GM12878 (cell line): ENCODE data around the gene VTI1A. TPM values are rescaled to one million over a fixed set of nuclear protein-coding genes. Genes with fewer than 3 reads are reported as not detected.

Experiments used
- ATAC-seq: fragments of 200-7000 bp; cut with Tn5 transposase; 3 replicates; pipeline ENCODE4 v1.9.1; 2020; ENCODE audit warnings: mild to moderate bottlenecking, moderate library complexity
- BruUV-seq: library from RNA; stranded (reverse); fragments of 400-500 nt; replicated peaks from 2 replicates; lab custom pipeline; 2021; lab: Mats Ljungman, UMichigan
- CTCF ChIA-PET: fragments of 300-600 bp; sonication (Branson Sonifier 250); formaldehyde crosslinking; extraction: SDS; loops from one replicate; lab custom pipeline; 2021; ENCODE audit warnings: inconsistent platforms; lab: Yijun Ruan, JAX
- POLR2A ChIA-PET: fragments of 350-600 bp; formaldehyde crosslinking; extraction: SDS; loops from one replicate; lab custom pipeline; 2021; ENCODE audit warnings: inconsistent platforms; lab: Charles Lee
- RAD21 ChIA-PET: fragments of 300-600 bp; sonication (Branson Sonifier 250); formaldehyde crosslinking; loops from one replicate; lab custom pipeline; 2023; ENCODE audit warnings: antibody characterized with exemption; ENCODE audit not compliant: unreplicated experiment; lab: Charles Lee
- SMC1A ChIA-PET: fragments of 300-600 bp; sonication (Branson Sonifier 250); formaldehyde crosslinking; loops from one replicate; lab custom pipeline; 2023; ENCODE audit not compliant: unreplicated experiment, uncharacterized antibody; lab: Charles Lee
- DNase-seq: peaks from one replicate; pipeline ENCODE4 v3.0.0-alpha.2; 2011; ENCODE audit warnings: low read depth, low spot score
- FAIRE-seq: peaks from 3 replicates; lab custom pipeline; 2011; peaks lifted over from hg19 to GRCh38; lab: Jason Lieb, UNC
- H2AFZ ChIP-seq: 2 replicates; pipeline ENCODE4 v1.6.0; 2011; ENCODE audit warnings: low read depth, low read length, control low read depth; ENCODE audit not compliant: control insufficient read depth
- H3K27ac ChIP-seq: 2 replicates; pipeline ENCODE4 v1.5.1; 2011; ENCODE audit warnings: control low read depth; ENCODE audit not compliant: control insufficient read depth, insufficient read depth
- H3K27me3 ChIP-seq, 2 experiments: replicated peaks in 1 of 2; 2 replicates each; pipeline versions ENCODE4 v1.6.0 to v1.6.1; 2011; ENCODE audit warnings: low read length in 1 of 2; ENCODE audit not compliant: control insufficient read depth in 2 of 2, insufficient read depth in 2 of 2
- H3K36me3 ChIP-seq, 2 experiments: 2 replicates each; pipeline ENCODE4 v1.5.1; 2011; ENCODE audit warnings: low read length in 1 of 2; ENCODE audit not compliant: control insufficient read depth in 2 of 2, insufficient read depth in 2 of 2
- H3K4me1 ChIP-seq: 2 replicates; pipeline ENCODE4 v1.6.1; 2011; ENCODE audit warnings: mild to moderate bottlenecking, low read length, moderate library complexity, mixed read lengths; ENCODE audit not compliant: control insufficient read depth, insufficient read depth
- H3K4me2 ChIP-seq: 2 replicates; pipeline ENCODE4 v1.6.0; 2011; ENCODE audit warnings: control low read depth; ENCODE audit not compliant: control insufficient read depth, insufficient read depth
- H3K4me3 ChIP-seq: fragments of 200-600 bp; sonication (generic); 2 replicates; pipeline ENCODE4 v1.5.1; 2016
- H3K79me2 ChIP-seq: 2 replicates; pipeline ENCODE4 v1.6.0; 2011; ENCODE audit warnings: low read length; ENCODE audit not compliant: control insufficient read depth, insufficient read depth
- H3K9ac ChIP-seq: 2 replicates; pipeline ENCODE4 v1.8.0; 2011; ENCODE audit warnings: low read length, control low read depth, mixed read lengths; ENCODE audit not compliant: control insufficient read depth, insufficient read depth
- H3K9me3 ChIP-seq: replicated peaks from 3 replicates; pipeline ENCODE4 v1.5.1; 2011; ENCODE audit warnings: mild to moderate bottlenecking, low read length; ENCODE audit not compliant: control insufficient read depth, insufficient read depth
- H4K20me1 ChIP-seq: 2 replicates; pipeline ENCODE4 v1.6.0; 2011; ENCODE audit not compliant: control insufficient read depth, insufficient read depth
- CHD4 ChIP-seq: fragments of 200-600 bp; sonication (generic); IDR thresholded peaks from 2 replicates; pipeline ENCODE4 v1.6.1; 2016; ENCODE audit warnings: mild to moderate bottlenecking
- FOXK2 ChIP-seq: fragments of 450-650 bp; IDR thresholded peaks from 2 replicates; pipeline ENCODE4 v1.6.1; 2017; ENCODE audit warnings: mild to moderate bottlenecking, moderate library complexity
- IRF4 ChIP-seq: IDR thresholded peaks from 2 replicates; pipeline ENCODE4 v1.6.1; 2011; ENCODE audit warnings: low read depth, low read length
- MTA3 ChIP-seq: IDR thresholded peaks from 2 replicates; pipeline ENCODE4 v1.6.1; 2012; ENCODE audit warnings: low read length, inconsistent platforms, borderline replicate concordance
- NRF1 ChIP-seq: conservative IDR thresholded peaks from 2 replicates; pipeline ENCODE4 v1.6.1; 2011; ENCODE audit warnings: mild to moderate bottlenecking, low read depth, low read length, improper control_type of control experiment
- RELA ChIP-seq: fragments of 450-650 bp; IDR thresholded peaks from 2 replicates; pipeline ENCODE4 v1.8.0; 2014; ENCODE audit warnings: borderline replicate concordance; ENCODE audit not compliant: partially characterized antibody
- SMAD1 ChIP-seq: fragments of 450-650 bp; IDR thresholded peaks from 2 replicates; pipeline ENCODE4 v1.6.1; 2018; ENCODE audit warnings: mild to moderate bottlenecking, low read depth; ENCODE audit not compliant: partially characterized antibody
- WRNIP1 ChIP-seq: IDR thresholded peaks from 2 replicates; pipeline ENCODE4 v1.6.1; 2011; ENCODE audit warnings: low read depth, low read length, improper control_type of control experiment, borderline replicate concordance
- WGBS: methylation state at CpG from one replicate; pipeline ENCODE4 v1.1.6; 2016; ENCODE audit warnings: low lambda C conversion rate; ENCODE audit not compliant: insufficient replicate concordance, insufficient coverage; ENCODE audit errors: missing lambda C conversion rate; 5-methylcytosine and 5-hydroxymethylcytosine counted together
- in situ Hi-C: fragments of 300-500 bp; cut with MboI; formaldehyde crosslinking; loops from 9 replicates; pipeline ENCODE4 v1.14.3; 2018; ENCODE audit warnings: mixed read lengths
- intact Hi-C: fragments of 100-400 bp; cut with micrococcal nuclease; formaldehyde crosslinking; loops from one replicate; pipeline ENCODE4 v1.14.2; 2022; ENCODE audit not compliant: unreplicated experiment
- polyA plus RNA-seq, 11 experiments: library from polyadenylated mRNA; depleted of rRNA in 4 of 11; unstranded in 6 of 11; stranded (reverse) in 5 of 11; fragments of >200 nt; fragmentation: Nextera tagmentation in 4 of 11; fragmentation: Illumina TruSeq in 1 of 11; extraction: Ambion mirVana in 4 of 11; extraction: Trizol in 1 of 11; gene quantifications; 1 replicate in 1 of 11; 2 replicates in 10 of 11; pipeline versions ENCODE4 v1.2.1 to v1.2.3, GENCODE V29; 2011 to 2016; ENCODE audit warnings: inconsistent platforms in 2 of 11, missing spikeins in 2 of 11, low read depth in 1 of 11
- total RNA-seq, 4 experiments: library from RNA; depleted of rRNA in 3 of 4; stranded (reverse); fragments of >200 nt in 3 of 4; fragmentation: Illumina TruSeq in 1 of 4; extraction: Trizol in 1 of 4; gene quantifications; 2 replicates each; pipeline versions ENCODE4 v1.2.1 to v1.2.3, GENCODE V29; 2013 to 2021
- TF ChIP-seq, protein P1 (sequence below): fragments of 450-650 bp; IDR thresholded peaks from 2 replicates; pipeline ENCODE4 v1.6.1; 2018; ENCODE audit warnings: mild to moderate bottlenecking, low read depth, moderate library complexity; ENCODE audit not compliant: partially characterized antibody
- TF ChIP-seq, protein P2 (sequence below): IDR thresholded peaks from 2 replicates; pipeline ENCODE4 v1.6.1; 2012; ENCODE audit warnings: mild to moderate bottlenecking, low read depth, low read length
- TF ChIP-seq, protein P3 (sequence below): IDR thresholded peaks from 2 replicates; pipeline ENCODE4 v1.6.1; 2011; ENCODE audit warnings: borderline replicate concordance, low read depth, mild to moderate bottlenecking, moderate library complexity, low read length; ENCODE audit not compliant: insufficient read depth, poor library complexity, severe bottlenecking
- TF ChIP-seq, protein P4 (sequence below): fragments of 450-650 bp; formaldehyde crosslinking; IDR thresholded peaks from 2 replicates; pipeline ENCODE4 v1.5.0; 2022; ENCODE audit warnings: mild to moderate bottlenecking, missing genetic modification characterization

The VTI1A gene
- total and polyA plus RNA-seq, 10 of the 15 experiments (the other 5 are each of a cell fraction or from before 2014, with no cell fraction given) = 12.4 to 43.2 (median 27.5) TPM

DNA sequence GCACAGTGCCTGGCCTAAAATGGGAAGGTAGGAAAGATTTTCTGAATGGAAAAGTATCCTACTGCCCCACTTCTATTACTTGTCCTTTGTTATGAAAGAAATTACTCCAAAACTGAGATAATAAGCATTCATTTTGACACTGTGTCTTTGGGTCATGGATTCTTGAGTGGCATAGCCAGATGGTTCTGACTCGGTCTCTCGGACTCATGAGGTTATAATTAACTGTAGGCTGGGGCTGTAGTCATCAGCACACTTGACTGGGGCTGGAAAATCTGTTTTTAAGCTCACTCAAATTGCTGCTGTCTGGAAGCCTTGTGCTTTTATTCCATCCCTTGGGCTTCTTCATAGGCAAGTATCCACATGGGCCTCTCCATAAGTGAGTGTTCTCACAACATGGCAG lies 160.5 kb downstream of the VTI1A start:
- Histone ChIP-seq H3K36me3 (no peaks in the 10 kb centered on the region), H3K27me3 (no peaks in the 10 kb centered on the region), H3K9me3 (no peaks in the 10 kb centered on the region), H2AFZ (no peak overlapping the region), H3K4me1 (no peaks in the 10 kb centered on the region), H3K4me2 (no peak overlapping the region), H3K9ac (no peak overlapping the region), H3K79me2 (no peaks in the 10 kb centered on the region), H3K27ac (no peak overlapping the region), H4K20me1 (no peaks in the 10 kb centered on the region), H3K4me3 (no peak overlapping the region)
- ChIA-PET POLR2A (no interaction called here), CTCF (no interaction called here), SMC1A (no interaction called here), RAD21 (no interaction called here)
- ATAC-seq = no peak
- no peak for DNase-seq
- intact Hi-C loops (no loop called here), in situ Hi-C loops (no loop called here)
- FAIRE-seq = no peak
- TF ChIP-seq, protein P1, sequence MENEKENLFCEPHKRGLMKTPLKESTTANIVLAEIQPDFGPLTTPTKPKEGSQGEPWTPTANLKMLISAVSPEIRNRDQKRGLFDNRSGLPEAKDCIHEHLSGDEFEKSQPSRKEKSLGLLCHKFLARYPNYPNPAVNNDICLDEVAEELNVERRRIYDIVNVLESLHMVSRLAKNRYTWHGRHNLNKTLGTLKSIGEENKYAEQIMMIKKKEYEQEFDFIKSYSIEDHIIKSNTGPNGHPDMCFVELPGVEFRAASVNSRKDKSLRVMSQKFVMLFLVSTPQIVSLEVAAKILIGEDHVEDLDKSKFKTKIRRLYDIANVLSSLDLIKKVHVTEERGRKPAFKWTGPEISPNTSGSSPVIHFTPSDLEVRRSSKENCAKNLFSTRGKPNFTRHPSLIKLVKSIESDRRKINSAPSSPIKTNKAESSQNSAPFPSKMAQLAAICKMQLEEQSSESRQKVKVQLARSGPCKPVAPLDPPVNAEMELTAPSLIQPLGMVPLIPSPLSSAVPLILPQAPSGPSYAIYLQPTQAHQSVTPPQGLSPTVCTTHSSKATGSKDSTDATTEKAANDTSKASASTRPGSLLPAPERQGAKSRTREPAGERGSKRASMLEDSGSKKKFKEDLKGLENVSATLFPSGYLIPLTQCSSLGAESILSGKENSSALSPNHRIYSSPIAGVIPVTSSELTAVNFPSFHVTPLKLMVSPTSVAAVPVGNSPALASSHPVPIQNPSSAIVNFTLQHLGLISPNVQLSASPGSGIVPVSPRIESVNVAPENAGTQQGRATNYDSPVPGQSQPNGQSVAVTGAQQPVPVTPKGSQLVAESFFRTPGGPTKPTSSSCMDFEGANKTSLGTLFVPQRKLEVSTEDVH = no peak
- TF ChIP-seq RELA = no peak
- TF ChIP-seq SMAD1 = no peak
- no peak for TF ChIP-seq CHD4
- TF ChIP-seq FOXK2 = no peak
- TF ChIP-seq, protein P2, sequence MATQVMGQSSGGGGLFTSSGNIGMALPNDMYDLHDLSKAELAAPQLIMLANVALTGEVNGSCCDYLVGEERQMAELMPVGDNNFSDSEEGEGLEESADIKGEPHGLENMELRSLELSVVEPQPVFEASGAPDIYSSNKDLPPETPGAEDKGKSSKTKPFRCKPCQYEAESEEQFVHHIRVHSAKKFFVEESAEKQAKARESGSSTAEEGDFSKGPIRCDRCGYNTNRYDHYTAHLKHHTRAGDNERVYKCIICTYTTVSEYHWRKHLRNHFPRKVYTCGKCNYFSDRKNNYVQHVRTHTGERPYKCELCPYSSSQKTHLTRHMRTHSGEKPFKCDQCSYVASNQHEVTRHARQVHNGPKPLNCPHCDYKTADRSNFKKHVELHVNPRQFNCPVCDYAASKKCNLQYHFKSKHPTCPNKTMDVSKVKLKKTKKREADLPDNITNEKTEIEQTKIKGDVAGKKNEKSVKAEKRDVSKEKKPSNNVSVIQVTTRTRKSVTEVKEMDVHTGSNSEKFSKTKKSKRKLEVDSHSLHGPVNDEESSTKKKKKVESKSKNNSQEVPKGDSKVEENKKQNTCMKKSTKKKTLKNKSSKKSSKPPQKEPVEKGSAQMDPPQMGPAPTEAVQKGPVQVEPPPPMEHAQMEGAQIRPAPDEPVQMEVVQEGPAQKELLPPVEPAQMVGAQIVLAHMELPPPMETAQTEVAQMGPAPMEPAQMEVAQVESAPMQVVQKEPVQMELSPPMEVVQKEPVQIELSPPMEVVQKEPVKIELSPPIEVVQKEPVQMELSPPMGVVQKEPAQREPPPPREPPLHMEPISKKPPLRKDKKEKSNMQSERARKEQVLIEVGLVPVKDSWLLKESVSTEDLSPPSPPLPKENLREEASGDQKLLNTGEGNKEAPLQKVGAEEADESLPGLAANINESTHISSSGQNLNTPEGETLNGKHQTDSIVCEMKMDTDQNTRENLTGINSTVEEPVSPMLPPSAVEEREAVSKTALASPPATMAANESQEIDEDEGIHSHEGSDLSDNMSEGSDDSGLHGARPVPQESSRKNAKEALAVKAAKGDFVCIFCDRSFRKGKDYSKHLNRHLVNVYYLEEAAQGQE = no peak
- no peak for TF ChIP-seq NRF1
- no peak for TF ChIP-seq IRF4
- no peak for TF ChIP-seq WRNIP1
- no peak for TF ChIP-seq MTA3
- TF ChIP-seq, protein P3, sequence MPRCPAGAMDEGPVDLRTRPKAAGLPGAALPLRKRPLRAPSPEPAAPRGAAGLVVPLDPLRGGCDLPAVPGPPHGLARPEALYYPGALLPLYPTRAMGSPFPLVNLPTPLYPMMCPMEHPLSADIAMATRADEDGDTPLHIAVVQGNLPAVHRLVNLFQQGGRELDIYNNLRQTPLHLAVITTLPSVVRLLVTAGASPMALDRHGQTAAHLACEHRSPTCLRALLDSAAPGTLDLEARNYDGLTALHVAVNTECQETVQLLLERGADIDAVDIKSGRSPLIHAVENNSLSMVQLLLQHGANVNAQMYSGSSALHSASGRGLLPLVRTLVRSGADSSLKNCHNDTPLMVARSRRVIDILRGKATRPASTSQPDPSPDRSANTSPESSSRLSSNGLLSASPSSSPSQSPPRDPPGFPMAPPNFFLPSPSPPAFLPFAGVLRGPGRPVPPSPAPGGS = no peak
- TF ChIP-seq, protein P4, sequence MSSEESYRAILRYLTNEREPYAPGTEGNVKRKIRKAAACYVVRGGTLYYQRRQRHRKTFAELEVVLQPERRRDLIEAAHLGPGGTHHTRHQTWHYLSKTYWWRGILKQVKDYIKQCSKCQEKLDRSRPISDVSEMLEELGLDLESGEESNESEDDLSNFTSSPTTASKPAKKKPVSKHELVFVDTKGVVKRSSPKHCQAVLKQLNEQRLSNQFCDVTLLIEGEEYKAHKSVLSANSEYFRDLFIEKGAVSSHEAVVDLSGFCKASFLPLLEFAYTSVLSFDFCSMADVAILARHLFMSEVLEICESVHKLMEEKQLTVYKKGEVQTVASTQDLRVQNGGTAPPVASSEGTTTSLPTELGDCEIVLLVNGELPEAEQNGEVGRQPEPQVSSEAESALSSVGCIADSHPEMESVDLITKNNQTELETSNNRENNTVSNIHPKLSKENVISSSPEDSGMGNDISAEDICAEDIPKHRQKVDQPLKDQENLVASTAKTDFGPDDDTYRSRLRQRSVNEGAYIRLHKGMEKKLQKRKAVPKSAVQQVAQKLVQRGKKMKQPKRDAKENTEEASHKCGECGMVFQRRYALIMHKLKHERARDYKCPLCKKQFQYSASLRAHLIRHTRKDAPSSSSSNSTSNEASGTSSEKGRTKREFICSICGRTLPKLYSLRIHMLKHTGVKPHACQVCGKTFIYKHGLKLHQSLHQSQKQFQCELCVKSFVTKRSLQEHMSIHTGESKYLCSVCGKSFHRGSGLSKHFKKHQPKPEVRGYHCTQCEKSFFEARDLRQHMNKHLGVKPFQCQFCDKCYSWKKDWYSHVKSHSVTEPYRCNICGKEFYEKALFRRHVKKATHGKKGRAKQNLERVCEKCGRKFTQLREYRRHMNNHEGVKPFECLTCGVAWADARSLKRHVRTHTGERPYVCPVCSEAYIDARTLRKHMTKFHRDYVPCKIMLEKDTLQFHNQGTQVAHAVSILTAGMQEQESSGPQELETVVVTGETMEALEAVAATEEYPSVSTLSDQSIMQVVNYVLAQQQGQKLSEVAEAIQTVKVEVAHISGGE (CRISPR knock-in tag) = no peak
- no TSS peak for BruUV-seq
- 95% methylated on average over 2 of the region's 2 CpGs for WGBS
